TTC549 (cell line): Measurements from ENCODE around the gene MRM1.

Experiments
- FAIRE-seq: peaks from 2 replicates; lab custom pipeline; 2012; peaks lifted over from hg19 to GRCh38; lab: Jason Lieb, UNC

The MRM1 gene

DNA sequence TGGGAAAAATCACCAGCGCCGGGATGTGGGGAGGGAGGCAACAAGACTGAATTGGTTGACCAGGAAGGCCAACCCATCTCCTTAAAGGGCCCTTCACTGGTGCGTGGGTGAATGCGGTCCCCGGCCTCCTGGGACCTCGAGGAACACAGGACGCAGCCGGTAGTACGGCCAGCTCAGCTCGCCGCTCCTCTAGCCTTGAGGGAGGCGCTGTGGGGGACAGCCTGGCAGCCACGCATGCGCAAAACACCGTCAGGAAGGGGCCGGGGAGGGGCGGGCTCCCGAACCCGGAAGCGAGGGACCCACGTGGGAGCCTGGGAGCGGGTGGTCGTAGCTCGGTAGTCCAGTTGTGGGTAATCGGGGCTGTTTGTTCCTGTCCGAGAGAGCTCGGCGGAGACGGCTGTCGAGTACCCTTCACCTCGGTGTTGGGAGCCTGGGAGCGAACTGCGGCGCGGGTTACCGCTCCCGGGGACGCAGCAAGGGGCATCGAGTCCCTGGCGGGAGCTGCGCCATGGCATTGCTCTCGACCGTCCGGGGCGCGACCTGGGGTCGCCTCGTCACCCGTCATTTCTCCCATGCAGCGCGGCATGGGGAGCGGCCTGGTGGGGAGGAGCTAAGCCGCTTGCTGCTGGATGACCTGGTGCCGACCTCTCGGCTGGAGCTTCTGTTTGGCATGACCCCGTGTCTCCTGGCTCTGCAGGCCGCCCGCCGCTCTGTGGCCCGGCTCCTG is at the start of gene MRM1:
Gene MRM1 (plus strand): TSS at position 281 of the 727 bp plus-strand sequence. CDS start 228 bp downstream, at position 509.
- no peak for FAIRE-seq

- no peak for FAIRE-seq
Measured at GRCh38 chr17:36553459-36553858, 47.9 kb upstream of the MRM1 start.

DNA sequence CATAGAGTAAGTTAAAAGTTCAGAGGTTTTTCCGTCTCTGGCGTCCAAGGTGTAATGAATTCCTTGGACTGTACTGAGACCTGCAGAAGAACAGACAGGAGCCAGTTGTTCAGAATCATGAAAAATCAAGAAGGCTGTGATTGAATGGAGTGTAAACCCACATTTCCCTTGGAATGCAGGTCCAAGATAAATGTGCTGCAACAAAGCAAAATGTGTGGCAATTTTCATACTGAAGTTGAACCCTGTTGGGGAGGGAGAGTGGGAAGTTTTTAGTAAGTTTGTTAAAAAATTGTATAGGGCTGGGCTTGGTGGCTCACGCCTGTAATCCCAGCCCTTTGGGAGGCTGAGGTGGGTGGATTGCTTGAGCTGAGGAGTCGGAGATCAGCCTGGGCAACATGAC is 35.3 kb upstream of the MRM1 start:
- no peak for FAIRE-seq

GRCh38 chr17:36575028-36575427 is 26.4 kb upstream of the MRM1 start:
- FAIRE-seq: no peak

- no peak for FAIRE-seq
Measured at GRCh38 chr17:36576793-36577192, 24.6 kb upstream of the MRM1 start.

DNA sequence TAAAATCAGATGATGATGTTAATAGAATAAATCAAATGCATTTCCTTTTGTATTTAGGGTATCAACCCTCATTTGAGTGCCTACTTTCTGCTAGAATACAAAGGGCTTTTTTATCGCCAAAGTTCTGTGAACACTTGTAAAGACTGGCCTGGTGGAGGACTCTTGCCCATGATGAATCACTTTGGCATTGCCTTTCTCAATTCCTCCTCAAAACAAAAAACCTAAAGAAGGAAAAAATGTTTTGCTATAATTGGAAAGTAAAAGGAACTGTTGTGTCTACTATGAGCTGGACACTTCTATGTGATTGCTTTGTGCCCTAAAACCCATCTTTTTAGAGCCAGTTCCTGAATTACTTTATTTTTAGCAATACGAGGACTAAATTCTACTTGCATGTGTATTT is 22.7 kb upstream of the MRM1 start:
- no peak for FAIRE-seq

DNA sequence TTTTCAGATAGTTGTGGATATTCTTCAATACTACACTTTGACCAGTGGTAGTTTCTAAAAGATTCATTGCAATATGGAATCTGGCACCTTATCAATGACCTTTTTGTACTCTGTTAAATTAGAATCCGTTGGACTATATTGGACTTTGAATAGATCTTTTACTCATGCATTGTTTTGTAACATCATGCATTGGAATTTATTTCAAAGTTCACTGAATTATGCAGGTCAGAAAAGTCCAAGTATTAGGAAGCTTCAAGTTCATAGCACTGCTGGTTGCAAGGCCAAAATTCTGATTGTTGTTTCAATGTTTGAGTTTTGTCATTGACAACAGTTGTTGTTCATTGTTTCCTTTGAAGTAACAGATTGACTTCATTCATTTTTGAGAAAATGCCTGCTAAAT is 17.6 kb upstream of the MRM1 start:
- FAIRE-seq: no peak

GRCh38 chr17:36586138-36586537 is 15.2 kb upstream of the MRM1 start:
- no peak for FAIRE-seq

GRCh38 chr17:36590082-36590481 is 11.3 kb upstream of the MRM1 start:
- no peak for FAIRE-seq

DNA sequence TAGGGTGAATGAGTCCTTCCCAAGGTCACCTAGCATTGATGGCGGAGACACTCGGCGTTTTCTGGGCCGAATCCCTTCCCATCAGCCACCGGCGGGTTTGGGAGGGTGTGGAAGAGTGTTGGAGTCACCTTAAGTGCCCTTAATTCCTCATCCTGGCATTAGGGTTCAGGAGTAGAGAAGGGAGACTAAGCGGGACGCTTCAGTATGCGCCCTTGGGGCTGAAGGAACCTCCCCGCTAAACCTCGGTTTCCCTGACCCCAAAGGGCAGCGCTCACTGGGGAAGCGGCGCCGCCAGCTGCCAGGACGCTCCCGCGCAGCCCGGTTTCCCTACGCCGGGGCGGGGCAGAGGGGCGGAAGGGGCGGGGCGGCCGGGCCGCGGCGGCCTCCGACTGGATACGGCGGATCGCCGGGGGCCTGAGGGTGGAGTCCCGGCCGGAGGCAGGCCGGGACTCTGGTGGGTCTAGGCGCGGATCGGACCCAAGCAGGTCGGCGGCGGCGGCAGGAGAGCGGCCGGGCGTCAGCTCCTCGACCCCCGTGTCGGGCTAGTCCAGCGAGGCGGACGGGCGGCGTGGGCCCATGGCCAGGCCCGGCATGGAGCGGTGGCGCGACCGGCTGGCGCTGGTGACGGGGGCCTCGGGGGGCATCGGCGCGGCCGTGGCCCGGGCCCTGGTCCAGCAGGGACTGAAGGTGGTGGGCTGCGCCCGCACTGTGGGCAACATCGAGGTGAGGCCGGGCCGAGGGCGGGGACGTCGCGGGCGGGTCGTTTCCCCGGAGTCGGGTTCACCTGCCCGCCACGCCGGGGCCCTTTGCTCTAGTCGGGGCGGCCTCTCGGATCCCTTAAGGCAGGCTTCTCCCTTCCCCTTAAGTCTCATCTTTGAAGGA is 9.7 kb upstream of the MRM1 start, which contains the start of gene DHRS11:
Gene DHRS11 (plus strand): TSS at position 446 of the 882 bp plus-strand sequence. CDS start 131 bp downstream, at position 577.
- FAIRE-seq: no peak

GRCh38 chr17:36592316-36592715 is 9.1 kb upstream of the MRM1 start:
- no peak for FAIRE-seq

DNA sequence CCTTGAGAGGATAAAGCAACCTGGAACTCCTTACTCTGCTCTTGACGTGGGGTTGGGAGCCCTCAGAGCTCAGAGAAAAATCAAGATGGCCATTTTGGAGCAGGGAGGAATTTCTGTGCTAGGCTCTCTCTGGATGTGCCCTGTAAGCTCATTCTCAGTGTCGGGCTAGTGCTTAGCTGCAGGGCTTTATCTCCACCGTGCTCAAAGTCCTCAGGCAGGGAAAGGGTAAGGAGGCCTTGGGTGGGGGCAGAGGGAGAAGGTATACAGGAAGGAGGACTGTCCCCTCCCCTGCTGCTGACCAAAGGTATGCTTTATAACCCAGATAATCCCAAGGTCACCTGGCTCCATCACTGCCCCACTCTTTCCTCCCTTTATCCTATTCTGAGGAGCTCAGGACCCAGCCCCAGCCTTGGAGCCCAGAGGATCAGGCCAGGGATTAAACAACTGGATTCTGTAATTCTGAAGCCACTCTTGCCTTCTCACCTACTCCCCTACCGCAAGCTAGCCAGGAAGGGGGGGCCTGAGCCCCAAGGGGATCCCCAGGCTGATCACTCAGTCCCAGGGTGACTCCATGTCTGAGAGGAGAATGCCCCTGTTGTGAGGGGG is 8.6 kb upstream of the MRM1 start:
- FAIRE-seq: no peak

- FAIRE-seq: no peak
Measured at GRCh38 chr17:36593656-36594316, 7.6 kb upstream of the MRM1 start.

DNA sequence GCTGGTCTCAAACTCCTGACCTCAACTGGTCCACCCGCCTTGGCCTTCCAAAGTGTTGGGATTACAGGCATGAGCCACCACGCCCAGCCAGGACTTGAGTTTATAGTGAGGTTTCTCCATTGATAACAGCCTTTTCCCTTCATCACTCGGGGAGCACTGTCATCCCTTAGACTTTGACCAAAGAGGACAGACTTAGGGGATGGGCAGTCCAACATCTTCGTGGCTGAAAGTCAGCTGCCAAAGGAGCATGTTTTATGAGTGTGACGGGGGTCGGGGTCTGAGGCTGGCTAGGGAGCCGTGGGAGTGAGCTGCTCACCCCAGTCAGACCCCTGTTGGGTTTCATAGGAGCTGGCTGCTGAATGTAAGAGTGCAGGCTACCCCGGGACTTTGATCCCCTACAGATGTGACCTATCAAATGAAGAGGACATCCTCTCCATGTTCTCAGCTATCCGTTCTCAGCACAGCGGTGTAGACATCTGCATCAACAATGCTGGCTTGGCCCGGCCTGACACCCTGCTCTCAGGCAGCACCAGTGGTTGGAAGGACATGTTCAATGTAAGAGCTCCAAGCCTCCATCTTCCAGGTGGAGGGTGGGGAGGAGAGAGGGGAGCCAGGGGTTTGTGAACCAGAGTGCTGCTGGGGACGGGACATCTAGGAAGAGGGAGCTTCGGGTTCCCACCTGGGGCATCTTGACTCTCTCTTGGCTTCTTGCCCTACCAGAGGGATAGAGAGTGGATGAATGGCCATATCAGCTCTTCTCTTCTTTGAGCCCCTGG is 6.6 kb upstream of the MRM1 start:
- no peak for FAIRE-seq

- no peak for FAIRE-seq
Measured at GRCh38 chr17:36597226-36597625, 4.2 kb upstream of the MRM1 start.

GRCh38 chr17:36597866-36598777 is 3.3 kb upstream of the MRM1 start:
- no peak for FAIRE-seq

DNA sequence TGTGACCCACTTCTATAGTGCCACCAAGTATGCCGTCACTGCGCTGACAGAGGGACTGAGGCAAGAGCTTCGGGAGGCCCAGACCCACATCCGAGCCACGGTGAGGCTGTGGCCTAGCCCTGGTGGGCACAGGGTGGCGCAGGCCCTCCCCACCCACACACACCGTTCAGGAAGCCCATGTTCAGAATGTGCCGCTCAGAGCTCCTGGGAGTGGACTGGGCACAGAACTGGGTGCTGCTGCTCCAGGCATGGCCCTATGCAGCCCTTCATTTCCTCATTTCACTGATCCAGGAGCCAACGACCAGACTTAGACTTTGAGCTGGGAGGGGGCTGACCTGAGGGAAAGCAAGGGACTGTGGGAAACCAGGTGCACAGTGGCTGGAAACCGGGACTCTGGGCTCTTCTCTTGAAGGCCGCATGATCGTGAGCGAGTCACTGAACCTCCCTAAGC is 2.4 kb upstream of the MRM1 start:
- FAIRE-seq: no peak

- FAIRE-seq: no peak
Measured at GRCh38 chr17:36599546-36600250, 1.7 kb upstream of the MRM1 start.

DNA sequence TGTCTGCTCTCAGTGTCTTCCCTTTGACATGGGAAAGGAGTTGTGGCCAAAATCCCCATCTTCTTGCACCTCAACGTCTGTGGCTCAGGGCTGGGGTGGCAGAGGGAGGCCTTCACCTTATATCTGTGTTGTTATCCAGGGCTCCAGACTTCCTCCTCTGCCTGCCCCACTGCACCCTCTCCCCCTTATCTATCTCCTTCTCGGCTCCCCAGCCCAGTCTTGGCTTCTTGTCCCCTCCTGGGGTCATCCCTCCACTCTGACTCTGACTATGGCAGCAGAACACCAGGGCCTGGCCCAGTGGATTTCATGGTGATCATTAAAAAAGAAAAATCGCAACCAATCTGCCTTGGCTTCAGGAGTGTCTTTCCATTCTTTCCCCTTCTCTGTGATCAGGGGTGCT is 918 bp upstream of the MRM1 start:
- no peak for FAIRE-seq

- FAIRE-seq: no peak
Measured at GRCh38 chr17:36600936-36601302, 464 bp upstream of the MRM1 start.
